Mucosa of descending colon (tissue), 3 donors: Measurements from ENCODE around the gene CDC16. TPM values are rescaled to one million over a fixed set of nuclear protein-coding genes. Genes with fewer than 3 reads are reported as not detected.

Experiments
- ATAC-seq: fragments of 200-7000 bp; cut with Tn5 transposase; one replicate; pipeline ENCODE4 v1.9.1; 2020; ENCODE audit warnings: mild to moderate bottlenecking, moderate library complexity
- DNase-seq, 3 donors: peaks; one replicate each; pipeline ENCODE4 v3.0.0-alpha.2; 2020
- H3K36me3 ChIP-seq: fragments of 200-600 bp; one replicate; pipeline ENCODE4 v1.8.0; 2021; ENCODE audit warnings: low read depth, mild to moderate bottlenecking
- H3K4me1 ChIP-seq: fragments of 200-600 bp; one replicate; pipeline ENCODE4 v1.8.0; 2021; ENCODE audit warnings: low read depth, mild to moderate bottlenecking
- H3K4me3 ChIP-seq: fragments of 200-600 bp; one replicate; pipeline ENCODE4 v1.8.0; 2021; ENCODE audit warnings: mild to moderate bottlenecking
- H3K9me3 ChIP-seq: fragments of 200-600 bp; one replicate; pipeline ENCODE4 v1.8.0; 2021; ENCODE audit warnings: mild to moderate bottlenecking
- intact Hi-C, 2 donors: fragments of 100-400 bp; cut with DNase I in 1 of 2; cut with micrococcal nuclease in 1 of 2; formaldehyde crosslinking; loops; one replicate each; pipeline versions ENCODE4 v1.11.0 to v1.11.1; 2022; cut with DNase I, micrococcal nuclease
- total RNA-seq, 3 donors: library from RNA; stranded (reverse); fragmentation: NEBNext Ultra II Directional in 2 of 3; extraction: Animal tissue kit (Norgen Biotek cat#: 25700) in 2 of 3; gene quantifications; one replicate each; pipeline versions ENCODE4 v1.2.1 to v1.2.4, GENCODE V29; 2021 to 2023
- TF ChIP-seq, protein P1 (sequence below): fragments of 200-600 bp; IDR thresholded peaks from one replicate; pipeline ENCODE4 v1.8.0; 2022; ENCODE audit warnings: antibody characterized with exemption, mild to moderate bottlenecking
- donor health status: DM: no; HTN: no; CAD: no; lungs with moderate emphysema.
- donor health status: DM: no; HTN: no; CAD: no.
- donor health status: DM: no; HTN: yes; CAD: no.

The CDC16 gene
- total RNA-seq, 3 donors from 2014 or later, result 43.8 to 53.3 (median 50.3) TPM

DNA sequence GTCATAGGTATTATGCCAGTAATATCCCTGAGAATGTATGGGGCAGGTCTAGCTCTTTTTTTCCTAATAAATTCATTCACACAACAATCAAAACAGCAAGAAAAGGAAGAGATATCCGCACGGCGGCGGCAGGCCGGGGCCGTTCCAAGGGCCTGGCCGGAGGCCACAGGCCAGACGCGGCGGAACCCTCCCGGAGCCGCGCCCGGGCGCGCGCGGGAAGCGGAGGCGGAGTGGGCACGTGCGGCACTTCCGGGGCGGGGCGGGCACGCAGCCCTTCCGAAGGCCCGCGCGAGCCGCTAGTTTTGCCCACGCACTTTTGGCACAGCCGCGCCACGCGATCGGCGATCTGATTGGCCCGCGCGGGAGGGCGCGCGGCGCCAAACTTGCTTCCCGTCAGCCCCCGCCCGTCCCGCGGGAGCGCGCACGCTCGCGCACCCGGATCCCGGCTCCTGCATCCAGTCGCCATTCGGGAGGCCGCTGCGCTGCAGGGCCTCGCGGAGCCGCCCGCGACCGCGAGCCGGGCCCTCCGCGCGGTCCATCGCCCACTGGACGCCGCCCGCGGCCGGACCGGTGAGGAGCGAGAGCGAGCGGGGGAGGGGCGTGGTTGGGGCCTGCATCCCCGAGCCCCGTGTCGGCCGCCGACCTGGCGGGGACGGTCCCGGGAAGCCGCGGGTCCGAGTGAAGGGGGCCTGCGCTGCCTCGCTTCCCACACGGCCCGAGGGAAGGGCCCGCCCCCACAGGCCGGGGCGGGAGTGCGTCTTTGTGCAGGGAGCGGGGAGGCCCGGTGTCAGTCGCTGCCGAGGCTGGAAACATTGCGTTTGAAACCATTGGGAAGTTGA is 79.6 kb downstream of the CDC16 start, which contains the start of gene CHAMP1:
Gene CHAMP1 (plus strand): TSS at position 430 of the 839 bp plus-strand sequence. CDS start 9,340 bp downstream, outside the sequence.
- Histone ChIP-seq H3K9me3 (no peaks in the 10 kb centered on the region), H3K4me1 (peaks cover 18% of the 10 kb centered on the region), H3K36me3 (no peaks in the 10 kb centered on the region), H3K4me3 (peak within 1 kb of the TSS; percentile 84)
- TF ChIP-seq, protein P1, sequence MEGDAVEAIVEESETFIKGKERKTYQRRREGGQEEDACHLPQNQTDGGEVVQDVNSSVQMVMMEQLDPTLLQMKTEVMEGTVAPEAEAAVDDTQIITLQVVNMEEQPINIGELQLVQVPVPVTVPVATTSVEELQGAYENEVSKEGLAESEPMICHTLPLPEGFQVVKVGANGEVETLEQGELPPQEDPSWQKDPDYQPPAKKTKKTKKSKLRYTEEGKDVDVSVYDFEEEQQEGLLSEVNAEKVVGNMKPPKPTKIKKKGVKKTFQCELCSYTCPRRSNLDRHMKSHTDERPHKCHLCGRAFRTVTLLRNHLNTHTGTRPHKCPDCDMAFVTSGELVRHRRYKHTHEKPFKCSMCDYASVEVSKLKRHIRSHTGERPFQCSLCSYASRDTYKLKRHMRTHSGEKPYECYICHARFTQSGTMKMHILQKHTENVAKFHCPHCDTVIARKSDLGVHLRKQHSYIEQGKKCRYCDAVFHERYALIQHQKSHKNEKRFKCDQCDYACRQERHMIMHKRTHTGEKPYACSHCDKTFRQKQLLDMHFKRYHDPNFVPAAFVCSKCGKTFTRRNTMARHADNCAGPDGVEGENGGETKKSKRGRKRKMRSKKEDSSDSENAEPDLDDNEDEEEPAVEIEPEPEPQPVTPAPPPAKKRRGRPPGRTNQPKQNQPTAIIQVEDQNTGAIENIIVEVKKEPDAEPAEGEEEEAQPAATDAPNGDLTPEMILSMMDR, result no peak
- ATAC-seq, result peak; percentile 96
- intact Hi-C loops, result no loop called here
- peak; percentile 97 to 98 (median 97) for DNase-seq

DNA sequence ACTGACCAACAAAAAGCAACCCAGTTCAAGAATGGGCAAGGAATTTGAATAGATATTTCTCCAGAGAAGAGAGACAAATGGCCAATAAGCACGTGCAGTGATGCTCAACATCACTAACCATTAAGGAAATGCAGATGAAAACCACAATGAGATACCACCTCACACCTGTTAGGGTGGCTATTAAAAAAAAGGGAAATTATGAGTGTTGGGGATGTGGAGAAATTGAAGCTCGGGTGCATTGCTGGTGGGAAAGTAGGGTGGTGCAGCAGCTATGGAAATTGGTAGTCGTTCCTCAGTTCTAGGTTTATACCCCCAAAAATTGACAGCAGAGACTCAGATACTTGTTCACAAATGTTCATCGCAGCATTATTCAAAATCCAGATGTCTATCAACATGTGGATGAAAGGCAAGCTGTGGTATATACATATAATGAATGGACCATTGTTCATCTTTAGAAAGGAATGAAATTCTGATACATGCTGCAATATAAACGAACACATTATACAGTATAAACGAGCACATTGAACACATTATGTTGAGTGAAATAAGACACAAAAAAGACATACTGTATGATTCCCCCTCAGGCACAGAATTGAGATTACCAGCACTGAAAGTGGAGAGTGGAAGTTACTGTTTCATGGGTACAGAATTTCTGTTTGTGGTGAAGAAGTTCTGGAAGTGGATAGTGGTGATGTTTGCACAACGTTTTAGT is 80.5 kb downstream of the CDC16 start:
- TF ChIP-seq, protein P1, result no peak
- DNase-seq, result no peak
- Histone ChIP-seq H3K4me1 (peaks cover 18% of the 10 kb centered on the region), H3K9me3 (no peaks in the 10 kb centered on the region), H3K4me3 (no peak overlapping the region), H3K36me3 (no peaks in the 10 kb centered on the region)
- no peak for ATAC-seq
- intact Hi-C loops, result no loop called here

DNA sequence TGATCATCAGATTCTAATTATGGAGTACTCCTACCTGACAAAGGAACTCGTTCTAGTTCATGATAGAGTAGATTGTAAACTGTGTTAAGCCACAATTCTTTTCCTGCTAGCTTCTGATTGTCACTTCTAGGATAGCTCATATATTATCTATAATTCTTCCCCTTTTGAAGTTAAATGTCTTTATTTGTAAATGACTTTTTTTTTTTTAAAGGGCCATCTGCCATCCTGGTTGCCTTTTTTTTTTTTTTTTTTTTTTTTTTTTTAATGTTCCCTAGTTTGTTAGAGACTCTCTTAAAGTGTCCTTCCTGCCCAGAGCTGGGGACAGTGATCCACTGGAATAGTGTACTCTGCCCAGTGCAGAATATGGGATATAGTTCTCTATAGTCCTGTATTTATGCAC is 83.9 kb downstream of the CDC16 start:
- intact Hi-C loops, result no loop called here
- ATAC-seq (no peak), DNase-seq (no peak)
- Histone ChIP-seq H3K9me3 (no peaks in the 10 kb centered on the region), H3K36me3 (no peaks in the 10 kb centered on the region), H3K4me3 (no peak overlapping the region), H3K4me1 (peaks cover 14% of the 10 kb centered on the region)
- TF ChIP-seq, protein P1, result no peak

DNA sequence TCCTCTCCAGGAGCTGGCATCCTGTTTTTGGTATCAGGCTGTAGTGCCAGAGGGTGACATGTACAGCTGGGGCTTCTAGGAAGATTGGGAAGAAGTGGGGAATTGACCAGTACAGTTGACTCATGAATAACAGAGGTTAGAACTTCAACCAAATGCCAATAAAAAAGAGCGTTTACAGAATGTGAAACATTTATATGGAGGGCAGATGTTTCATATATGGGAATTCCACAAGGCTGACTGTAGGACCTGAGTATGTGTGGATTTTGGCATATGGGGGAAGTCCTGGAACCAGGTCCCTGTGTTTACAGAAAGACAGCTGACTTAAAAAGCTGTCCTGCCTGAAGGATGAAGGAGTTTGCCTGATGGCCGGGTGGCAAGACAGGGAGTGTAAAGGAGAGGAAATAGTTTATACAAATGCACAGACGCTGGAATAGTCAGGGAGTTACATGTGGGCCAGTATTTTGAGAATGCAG is 84.8 kb downstream of the CDC16 start:
- TF ChIP-seq, protein P1, result no peak
- DNase-seq (no peak), ATAC-seq (no peak)
- no peak overlapping the region for H3K4me3 ChIP-seq
- no peaks in the 10 kb centered on the region for H3K9me3 ChIP-seq
- intact Hi-C loops, result no loop called here
- peaks cover under 1% of the 10 kb centered on the region for H3K36me3 ChIP-seq
- H3K4me1 ChIP-seq, result peaks cover 12% of the 10 kb centered on the region

DNA sequence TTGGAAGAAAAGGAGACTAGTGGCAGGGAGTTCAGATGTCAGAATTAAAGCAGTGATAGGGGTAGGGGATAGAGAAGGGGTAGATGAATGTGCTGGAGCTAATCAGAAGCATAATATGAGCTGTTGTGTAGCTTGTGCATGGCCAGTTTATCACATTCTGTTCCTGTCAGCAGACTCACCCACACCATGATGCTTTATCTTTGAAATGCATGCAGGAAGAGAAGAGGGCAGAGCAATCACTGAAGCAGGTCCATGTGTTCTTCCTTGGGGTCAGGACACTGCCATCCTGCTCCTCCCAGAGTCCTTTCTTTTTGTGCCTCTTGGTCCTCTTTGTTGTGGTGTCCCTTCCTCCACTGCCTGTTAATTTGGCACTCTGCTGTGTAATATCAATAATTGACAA is 85.4 kb downstream of the CDC16 start:
- ATAC-seq (no peak), DNase-seq (no peak)
- TF ChIP-seq, protein P1, result no peak
- intact Hi-C loops, result no loop called here
- no peaks in the 10 kb centered on the region for H3K9me3 ChIP-seq
- peaks cover 7% of the 10 kb centered on the region for H3K36me3 ChIP-seq
- peaks cover 12% of the 10 kb centered on the region for H3K4me1 ChIP-seq
- H3K4me3 ChIP-seq, result no peak overlapping the region
